Aorta (tissue), 5 donors: ENCODE results near the gene WDR88. TPM values are rescaled to one million over a fixed set of nuclear protein-coding genes. Genes with fewer than 3 reads are reported as not detected.

ENCODE experiments used
- ATAC-seq: fragments of 200-7000 bp; cut with Tn5 transposase; one replicate; pipeline ENCODE4 v1.9.1; 2022; ENCODE audit warnings: moderate library complexity; ENCODE audit not compliant: low FRiP score
- DNase-seq, 2 donors: peaks; one replicate each; pipeline ENCODE4 v3.0.0-alpha.2; 2020
- H3K27ac ChIP-seq, 2 donors: one replicate each; pipeline ENCODE4 v1.5.1; 2013; ENCODE audit warnings: low read length in 2 of 2, mild to moderate bottlenecking in 2 of 2, moderate library complexity in 2 of 2, control low read depth in 1 of 2, inconsistent platforms in 1 of 2, low read depth in 1 of 2
- H3K27me3 ChIP-seq, 2 donors: one replicate each; pipeline ENCODE4 v1.6.1; 2013; ENCODE audit warnings: control low read depth in 1 of 2, low read length in 1 of 2, mild to moderate bottlenecking in 1 of 2, moderate library complexity in 1 of 2; ENCODE audit not compliant: insufficient read depth in 2 of 2, control insufficient read depth in 1 of 2
- H3K36me3 ChIP-seq, 2 donors: one replicate each; pipeline ENCODE4 v1.6.1; 2013; ENCODE audit warnings: control low read depth in 1 of 2, low read length in 1 of 2, mild to moderate bottlenecking in 1 of 2; ENCODE audit not compliant: insufficient read depth in 2 of 2, control insufficient read depth in 1 of 2
- H3K4me1 ChIP-seq, 2 donors: one replicate each; pipeline ENCODE4 v1.6.1; 2013; ENCODE audit warnings: low read length in 2 of 2, control low read depth in 1 of 2, mild to moderate bottlenecking in 1 of 2, moderate library complexity in 1 of 2; ENCODE audit not compliant: insufficient read depth in 2 of 2, control insufficient read depth in 1 of 2
- H3K4me3 ChIP-seq, 2 donors: one replicate each; pipeline ENCODE4 v1.5.1; 2013; ENCODE audit warnings: low read length in 2 of 2, control low read depth in 1 of 2, mild to moderate bottlenecking in 1 of 2
- H3K9me3 ChIP-seq: one replicate; pipeline ENCODE4 v1.6.1; 2013; ENCODE audit warnings: mild to moderate bottlenecking, low read length; ENCODE audit not compliant: control insufficient read depth
- WGBS, 2 donors: extraction: QIAGEN DNeasy Blood & Tissue Kit; methylation state at CpG; one replicate each; pipeline ENCODE4 v1.1.7; 2013; 5-methylcytosine and 5-hydroxymethylcytosine counted together
- intact Hi-C, 2 donors: fragments of 100-400 bp; cut with DNase I; formaldehyde crosslinking; loops; one replicate each; pipeline versions ENCODE4 v1.14.2 to v1.15.0; 2022
- polyA plus RNA-seq, 2 donors: library from polyadenylated mRNA; stranded (reverse); fragments of 200-250 nt; gene quantifications; one replicate each; pipeline ENCODE4 v1.2.3, GENCODE V29; 2013
- total RNA-seq, 2 donors: library from RNA; stranded (reverse); fragmentation: NEBNext Ultra II Directional; extraction: Animal tissue kit (Norgen Biotek cat#: 25700); gene quantifications; one replicate each; pipeline ENCODE4 v1.2.1, GENCODE V29; 2021
- donor health status: healthy with polysubstance abuse.
- donor health status: Bipolar disorder and iron deficiency.
- donor health status: DM: no; HTN: no; CAD: no.
- donor health status: DM: no; HTN: no; CAD: no.
- donor health status: DM: yes; HTN: yes; CAD: no.

Gene WDR88
- total and polyA plus RNA-seq, 4 donors, result not detected

DNA sequence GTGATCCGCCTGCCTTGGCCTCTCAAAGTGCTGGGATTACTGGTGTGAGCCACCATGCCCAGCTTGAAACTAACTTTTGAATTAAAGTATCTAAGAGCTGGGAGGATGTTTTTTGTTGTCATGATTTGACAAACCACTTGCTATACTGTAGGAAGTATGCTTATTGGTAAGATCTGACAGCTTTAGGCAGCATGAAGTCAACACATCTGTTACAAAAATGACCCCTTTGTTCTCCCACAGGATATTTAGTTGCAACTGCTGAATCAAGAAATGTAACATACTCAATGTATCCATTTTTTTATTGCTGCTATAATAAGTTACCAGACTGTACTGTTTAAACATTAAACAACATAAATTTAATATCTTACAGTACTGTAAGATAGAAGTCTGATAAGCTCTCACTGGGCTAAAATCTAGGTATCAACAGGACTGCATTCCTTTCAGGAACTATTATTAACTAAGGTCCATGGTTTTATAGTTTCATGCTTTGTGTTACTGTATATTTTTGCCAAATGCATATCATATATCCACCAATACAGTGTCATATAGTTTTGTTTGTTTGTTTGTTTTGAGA, 39.4 kb downstream of the WDR88 start:
- no peaks in the 10 kb centered on the region for H3K36me3 ChIP-seq
- ATAC-seq (no peak), DNase-seq (no peak)
- H3K9me3 ChIP-seq, result no peaks in the 10 kb centered on the region
- no peaks in the 10 kb centered on the region for H3K4me1 ChIP-seq
- H3K4me3 ChIP-seq, result no peak overlapping the region
- H3K27me3 ChIP-seq, result no peaks in the 10 kb centered on the region
- WGBS, 2 donors, result 83 to 92% methylated on average over 1 of the region's 1 CpG
- intact Hi-C loops, result loop anchor here in 1 of 2 donors (10.0 kb wide), 1 partner anchor 197 kb away; the partner anchor contains the start of genes CEP89 and FAAP24
- no peak overlapping the region for H3K27ac ChIP-seq

DNA sequence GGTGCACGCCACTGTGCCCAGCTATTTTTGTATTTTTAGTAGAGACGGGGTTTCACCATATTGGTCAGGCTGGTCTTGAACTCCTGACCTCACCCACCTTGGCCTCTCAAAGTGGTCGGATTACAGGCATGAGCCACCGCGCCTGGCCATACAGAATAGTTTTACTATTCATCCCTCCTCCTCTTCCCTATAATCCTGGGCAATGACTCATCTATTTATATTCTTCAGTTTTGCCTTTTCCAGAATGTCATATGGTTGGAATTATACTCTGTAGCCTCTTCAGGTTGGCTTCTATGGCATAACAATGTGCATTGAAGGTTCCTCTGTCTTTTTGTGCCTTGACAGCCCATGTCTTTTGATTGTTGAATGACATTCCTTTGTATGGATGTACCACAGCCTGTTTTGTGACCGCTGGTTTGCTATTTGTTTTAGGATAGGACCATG, 40.0 kb downstream of the WDR88 start:
- 93% methylated on average over 6 of the region's 6 CpGs for WGBS, 2 donors
- H3K27me3 ChIP-seq, result no peaks in the 10 kb centered on the region
- peak; percentile 2 to 23 for DNase-seq
- ATAC-seq, result no peak
- H3K4me3 ChIP-seq, result no peak overlapping the region
- intact Hi-C loops, result loop anchor here in 1 of 2 donors (10.0 kb wide), 1 partner anchor 197 kb away; the partner anchor contains the start of genes CEP89 and FAAP24
- H3K36me3 ChIP-seq, result no peaks in the 10 kb centered on the region
- H3K4me1 ChIP-seq, result no peaks in the 10 kb centered on the region
- no peak overlapping the region for H3K27ac ChIP-seq
- no peaks in the 10 kb centered on the region for H3K9me3 ChIP-seq

- intact Hi-C loops, result loop anchor here in 1 of 2 donors (10.0 kb wide), 1 partner anchor 199 kb away; the partner anchor contains the start of genes CEP89 and FAAP24
- H3K36me3 ChIP-seq, result no peaks in the 10 kb centered on the region
- H3K4me3 ChIP-seq, result no peak overlapping the region
- H3K27ac ChIP-seq, result no peak overlapping the region
- no peaks in the 10 kb centered on the region for H3K4me1 ChIP-seq
- H3K27me3 ChIP-seq, result no peaks in the 10 kb centered on the region
- no peaks in the 10 kb centered on the region for H3K9me3 ChIP-seq
- DNase-seq, result peak in 1 of 2 donors; percentile 38
- WGBS, 2 donors, result 88 to 95% methylated on average over 5 of the region's 5 CpGs
- no peak for ATAC-seq
These were observed 42.3 kb downstream of the WDR88 start for GRCh38 chr19:33174186-33174585.

DNA sequence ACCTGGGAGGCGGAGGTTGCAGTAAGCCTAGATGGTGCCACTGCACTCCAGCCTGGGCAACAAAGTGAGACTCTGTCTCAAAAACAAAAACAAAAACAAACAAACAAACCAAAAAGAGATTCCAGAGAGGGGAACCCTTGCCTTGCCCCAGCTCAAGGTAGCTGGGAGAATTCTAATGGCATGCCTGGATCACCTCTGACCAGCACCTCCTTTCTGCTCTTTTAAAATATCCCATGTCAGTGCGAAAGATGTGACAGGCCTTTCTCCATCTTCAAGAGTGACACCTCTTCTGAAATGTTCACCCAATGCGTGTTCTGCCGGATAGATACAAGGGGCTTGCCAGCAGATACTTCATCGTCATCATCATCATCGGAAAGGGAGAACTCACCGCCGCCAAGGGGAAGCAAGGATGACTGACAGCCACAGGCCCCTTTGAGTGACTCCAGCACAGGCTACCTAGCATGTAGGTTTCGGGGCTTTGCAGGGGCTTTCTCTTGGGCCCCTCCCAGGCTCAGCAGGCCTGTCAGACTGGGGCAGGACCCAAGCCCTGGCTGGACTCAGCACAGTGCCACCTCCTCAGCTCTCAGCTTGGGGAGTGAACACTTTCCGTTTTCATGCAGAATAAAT, 43.4 kb downstream of the WDR88 start:
- ATAC-seq (no peak), DNase-seq (peak; percentile 27 to 35)
- intact Hi-C loops, result loop anchor here in 1 of 2 donors (5.0 to 10.0 kb wide), 2 partner anchors 197 to 200 kb away; partner anchors contain the start of genes CEBPG, CEP89 and FAAP24
- no peaks in the 10 kb centered on the region for H3K9me3 ChIP-seq
- H3K27me3 ChIP-seq, result no peaks in the 10 kb centered on the region
- H3K4me3 ChIP-seq, result no peak overlapping the region
- WGBS, 2 donors, result 85 to 88% methylated on average over 10 of the region's 10 CpGs
- H3K4me1 ChIP-seq, result no peaks in the 10 kb centered on the region
- no peak overlapping the region for H3K27ac ChIP-seq
- no peaks in the 10 kb centered on the region for H3K36me3 ChIP-seq

GRCh38 chr19:33175886-33176669, 44.2 kb downstream of the WDR88 start:
- ATAC-seq (no peak), DNase-seq (peak; percentile 48 to 68)
- peak overlapping the region; percentile 67 to 86 for H3K27ac ChIP-seq
- H3K4me3 ChIP-seq, result peak overlapping the region; percentile 59 to 79
- H3K27me3 ChIP-seq, result no peaks in the 10 kb centered on the region
- no peaks in the 10 kb centered on the region for H3K36me3 ChIP-seq
- intact Hi-C loops, result loop anchor here in 1 of 2 donors (5.0 to 10.0 kb wide), 2 partner anchors 196 to 201 kb away; partner anchors contain the start of genes CEBPG, CEP89 and FAAP24
- no peaks in the 10 kb centered on the region for H3K4me1 ChIP-seq
- no peaks in the 10 kb centered on the region for H3K9me3 ChIP-seq
- 4 to 6% methylated on average over 25 of the region's 25 CpGs for WGBS, 2 donors

GRCh38 chr19:33176670-33177416, 44.9 kb downstream of the WDR88 start:
- intact Hi-C loops, result loop anchor here in 1 of 2 donors (5.0 to 10.0 kb wide), 2 partner anchors 195 to 202 kb away; partner anchors contain the start of genes CEBPG, CEP89 and FAAP24
- peak; percentile 97 for ATAC-seq
- 0% methylated on average over 63 to 65 of the region's 65 CpGs for WGBS, 2 donors

DNA sequence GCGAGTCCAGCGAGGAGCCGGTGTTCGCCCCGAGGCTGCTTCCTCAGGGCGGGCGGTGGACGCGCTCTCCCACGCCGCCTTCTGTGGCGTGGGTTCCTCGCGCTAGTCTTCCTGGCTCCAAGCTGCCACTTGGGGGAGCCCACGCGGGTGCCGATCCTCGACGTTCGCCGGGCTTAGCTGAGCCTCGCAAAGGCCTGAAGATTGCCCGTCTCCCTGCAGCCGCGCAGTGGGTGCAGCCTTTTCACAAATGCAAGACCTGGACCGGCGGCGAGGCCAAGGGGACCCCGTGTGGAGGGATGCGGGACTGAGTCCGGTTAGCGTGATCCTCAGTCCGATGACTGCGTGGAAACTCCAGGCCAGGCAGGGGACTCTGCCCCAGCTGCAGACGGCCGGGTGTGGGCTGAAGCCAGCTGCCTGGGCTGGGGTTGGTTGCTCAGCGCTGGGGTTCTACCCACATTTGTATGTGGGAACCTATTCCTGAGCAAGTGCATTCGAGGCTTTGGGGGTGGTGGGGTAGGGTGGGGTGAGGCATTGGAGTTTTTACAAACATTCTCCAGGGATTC, 45.6 kb downstream of the WDR88 start:
- Histone ChIP-seq H3K9me3 (no peaks in the 10 kb centered on the region), H3K4me3 (peak overlapping the region; percentile 24 to 55), H3K4me1 (no peaks in the 10 kb centered on the region), H3K27ac (peak overlapping the region in 1 of 2 donors; percentile 33), H3K27me3 (no peaks in the 10 kb centered on the region), H3K36me3 (no peaks in the 10 kb centered on the region)
- intact Hi-C loops, result loop anchor here in 1 of 2 donors (5.0 to 10.0 kb wide), 2 partner anchors 195 to 203 kb away; partner anchors contain the start of genes CEBPG, CEP89 and FAAP24
- ATAC-seq (no peak), DNase-seq (no peak)
- 0% methylated on average over 35 to 38 of the region's 38 CpGs for WGBS, 2 donors

More at GRCh38 chr19:33176670-33177416, 44.9 kb downstream of the WDR88 start:
- H3K4me1 ChIP-seq, result no peaks in the 10 kb centered on the region
- H3K27me3 ChIP-seq, result no peaks in the 10 kb centered on the region
- peak overlapping the region; percentile 59 to 79 for H3K4me3 ChIP-seq
- DNase-seq, result peak; percentile 97 to 98
- no peaks in the 10 kb centered on the region for H3K36me3 ChIP-seq
- H3K9me3 ChIP-seq, result no peaks in the 10 kb centered on the region
- peak overlapping the region; percentile 67 to 86 for H3K27ac ChIP-seq
